GM23338 (cell line): ENCODE measurements around the gene CPHXL. TPM values are rescaled to one million over a fixed set of nuclear protein-coding genes. Genes with fewer than 3 reads are reported as not detected.

Source experiments
- ATAC-seq: fragments of 200-7000 bp; cut with Tn5 transposase; 3 replicates; pipeline ENCODE4 v1.9.1; 2020
- DNase-seq: peaks from one replicate; pipeline ENCODE4 v3.0.0-alpha.2; 2015; ENCODE audit warnings: low spot score
- H2AFZ ChIP-seq: fragments of 200-600 bp; sonication (generic); 2 replicates; pipeline ENCODE4 v1.8.0; 2016; ENCODE audit warnings: antibody characterized with exemption, mild to moderate bottlenecking, moderate library complexity
- H3F3A ChIP-seq: fragments of 200-600 bp; sonication (generic); replicated peaks from 2 replicates; pipeline ENCODE4 v1.8.0; 2017; ENCODE audit warnings: antibody characterized with exemption, mixed run types, low read depth
- H3K27ac ChIP-seq: fragments of 200-600 bp; sonication (generic); 2 replicates; pipeline ENCODE4 v1.6.1; 2016; ENCODE audit warnings: low read depth
- H3K27me3 ChIP-seq: fragments of 200-600 bp; sonication (generic); 2 replicates; pipeline ENCODE4 v1.8.0; 2016; ENCODE audit warnings: mild to moderate bottlenecking, mixed run types, moderate library complexity; ENCODE audit not compliant: insufficient read depth
- H3K36me3 ChIP-seq: fragments of 200-600 bp; sonication (generic); 2 replicates; pipeline ENCODE4 v1.8.0; 2016; ENCODE audit warnings: mild to moderate bottlenecking; ENCODE audit not compliant: insufficient read depth
- H3K4me1 ChIP-seq: fragments of 200-600 bp; sonication (generic); 2 replicates; pipeline ENCODE4 v1.8.0; 2016; ENCODE audit warnings: mild to moderate bottlenecking, moderate library complexity; ENCODE audit not compliant: insufficient read depth
- H3K4me2 ChIP-seq: fragments of 200-600 bp; sonication (generic); 2 replicates; pipeline ENCODE4 v1.7.1; 2017; ENCODE audit warnings: mixed run types
- H3K4me3 ChIP-seq: fragments of 200-600 bp; sonication (generic); 2 replicates; pipeline ENCODE4 v1.6.1; 2016; ENCODE audit warnings: mixed run types
- H3K79me2 ChIP-seq: fragments of 200-600 bp; sonication (generic); replicated peaks from 2 replicates; pipeline ENCODE4 v1.8.0; 2017; ENCODE audit warnings: mild to moderate bottlenecking; ENCODE audit not compliant: insufficient read depth
- H3K9me2 ChIP-seq: fragments of 200-600 bp; sonication (generic); 2 replicates; pipeline ENCODE4 v1.8.0; 2017; ENCODE audit not compliant: insufficient read depth
- H4K20me1 ChIP-seq: fragments of 200-600 bp; sonication (generic); replicated peaks from 2 replicates; pipeline ENCODE4 v1.8.0; 2017; ENCODE audit warnings: mild to moderate bottlenecking; ENCODE audit not compliant: insufficient read depth
- H3K27ac Mint-ChIP-seq: 2 replicates; pipeline ENCODE4 v1.8.0; 2020; ENCODE audit warnings: inconsistent platforms, mild to moderate bottlenecking, moderate library complexity, mixed read lengths
- H3K27me3 Mint-ChIP-seq: 3 replicates; pipeline ENCODE4 v1.8.0; 2022; ENCODE audit warnings: low read depth, mild to moderate bottlenecking, moderate library complexity, mixed read lengths, inconsistent platforms; ENCODE audit not compliant: insufficient read depth, poor library complexity
- H3K36me3 Mint-ChIP-seq: 3 replicates; pipeline ENCODE4 v1.8.0; 2021; ENCODE audit warnings: low read depth, mild to moderate bottlenecking, inconsistent platforms, moderate library complexity, mixed read lengths
- H3K4me1 Mint-ChIP-seq: 3 replicates; pipeline ENCODE4 v1.8.0; 2020; ENCODE audit warnings: mild to moderate bottlenecking, inconsistent platforms, mixed read lengths
- H3K4me3 Mint-ChIP-seq: 3 replicates; pipeline ENCODE4 v1.8.0; 2021; ENCODE audit warnings: moderate library complexity, mild to moderate bottlenecking, inconsistent platforms, mixed read lengths
- H3K9me3 Mint-ChIP-seq: 3 replicates; pipeline ENCODE4 v1.8.0; 2020; ENCODE audit warnings: moderate library complexity, mild to moderate bottlenecking, inconsistent platforms, mixed read lengths
- CREB1 ChIP-seq: fragments of 250-450 bp; sonication (Bioruptor Pico); IDR thresholded peaks from 2 replicates; pipeline ENCODE4 v1.5.0; 2020; ENCODE audit warnings: low read depth, mild to moderate bottlenecking, moderate library complexity
- ETS1 ChIP-seq: IDR thresholded peaks from 2 replicates; pipeline ENCODE4 v1.6.1; 2016; ENCODE audit warnings: antibody characterized with exemption
- EZH2 ChIP-seq: fragments of 200-600 bp; sonication (generic); IDR thresholded peaks from one replicate; pipeline ENCODE4 v1.8.0; 2017; ENCODE audit warnings: antibody characterized with exemption, mild to moderate bottlenecking, low read depth; ENCODE audit not compliant: unreplicated experiment
- EZH2phosphoT487 ChIP-seq: fragments of 200-600 bp; sonication (generic); IDR thresholded peaks from one replicate; pipeline ENCODE4 v1.8.1; 2018; ENCODE audit warnings: antibody characterized with exemption; ENCODE audit not compliant: unreplicated experiment
- STAT1 ChIP-seq: IDR thresholded peaks from one replicate; pipeline ENCODE4 v1.6.1; 2016; ENCODE audit warnings: antibody characterized with exemption; ENCODE audit not compliant: unreplicated experiment
- ZNF331 ChIP-seq: fragments of 250-450 bp; sonication (Bioruptor Pico); IDR thresholded peaks from 2 replicates; pipeline ENCODE4 v1.5.0; 2020; ENCODE audit warnings: low read depth, mild to moderate bottlenecking, moderate library complexity
- polyA plus RNA-seq: library from polyadenylated mRNA; unstranded; fragments of >200 nt; fragmentation: Nextera tagmentation; extraction: Ambion mirVana; gene quantifications from 2 replicates; pipeline ENCODE4 v1.2.1, GENCODE V29; 2016
- total RNA-seq: library from RNA; depleted of rRNA; stranded (reverse); fragments of >200 nt; shearing (Covaris generic); gene quantifications from 2 replicates; pipeline ENCODE4 v1.2.3, GENCODE V29; 2014
- TF ChIP-seq, protein P1 (sequence below): fragments of 250-450 bp; sonication (Bioruptor Pico); IDR thresholded peaks from 2 replicates; pipeline ENCODE4 v1.5.0; 2020; ENCODE audit warnings: mild to moderate bottlenecking, moderate library complexity
- TF ChIP-seq, protein P2 (sequence below), 2 experiments: fragments of 200-600 bp in 1 of 2; sonication (generic) in 1 of 2; conservative IDR thresholded peaks; 2 replicates each; pipeline versions ENCODE4 v1.5.1 to v1.6.1; 2016 to 2017; ENCODE audit warnings: antibody characterized with exemption in 2 of 2, low read depth in 2 of 2, mild to moderate bottlenecking in 2 of 2, moderate library complexity in 1 of 2
- TF ChIP-seq, protein P3 (sequence below): IDR thresholded peaks from one replicate; pipeline ENCODE4 v1.6.1; 2018; ENCODE audit warnings: antibody characterized with exemption; ENCODE audit not compliant: unreplicated experiment

CPHXL gene
- total and polyA plus RNA-seq, 2 experiments from 2014 or later = not detected

- Histone ChIP-seq H4K20me1 (no peaks in the 10 kb centered on the region), H3K4me1 (no peaks in the 10 kb centered on the region), H3K36me3 (no peaks in the 10 kb centered on the region), H3K27me3 (no peaks in the 10 kb centered on the region), H3K4me3 (no peak overlapping the region), H3K9me2 (0 out of 2 replicates have a peak, but pooled peaks cover 3% of the 10 kb centered on the region), H3F3A (no peaks in the 10 kb centered on the region), H3K27ac (no peak overlapping the region), H2AFZ (peak overlapping the region; percentile 40; the same call in 1 of the 2 replicates), H3K79me2 (no peaks in the 10 kb centered on the region), H3K4me2 (no peak overlapping the region)
- no peak for DNase-seq
- Mint-ChIP-seq H3K4me3 (no peak overlapping the region), H3K27me3 (peaks cover 8% of the 10 kb centered on the region), H3K36me3 (peaks cover 23% of the 10 kb centered on the region), H3K27ac (no peak overlapping the region), H3K4me1 (no peaks in the 10 kb centered on the region), H3K9me3 (peaks cover 65% of the 10 kb centered on the region)
- no peak for ATAC-seq
- TF ChIP-seq STAT1 (no peak), EZH2phosphoT487 (no peak)
Observed at GRCh38 chr16:75679366-75679765, 46.9 kb downstream of the CPHXL start.

DNA sequence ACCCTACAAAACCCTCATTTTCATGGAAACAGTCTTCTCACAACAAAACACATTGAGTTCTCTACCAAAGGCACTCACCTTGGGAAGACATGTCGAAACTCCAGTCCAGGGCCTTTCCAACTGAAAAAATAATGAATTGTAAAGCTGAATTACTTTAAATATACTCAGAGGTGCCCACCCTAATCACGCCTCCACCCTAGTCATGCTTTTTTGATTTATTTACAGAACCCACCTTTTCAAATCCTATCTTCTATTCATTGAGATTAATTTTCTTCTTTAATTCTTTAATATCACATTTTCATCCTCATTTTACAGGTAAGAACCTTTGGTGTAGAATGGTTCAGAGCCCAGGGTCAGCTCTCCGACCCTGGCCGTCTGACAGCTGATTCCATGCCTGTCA is 49.4 kb downstream of the CPHXL start, which contains the start of gene CPHXL2:
TSS of gene CPHXL2 (minus strand) at position 101 of the 400 bp plus-strand sequence. CDS start at position 91, 10 bp downstream.
- peaks cover 3% of the 10 kb centered on the region; the same call in 2 of the 3 replicates for H3K36me3 Mint-ChIP-seq
- Histone ChIP-seq H4K20me1 (no peaks in the 10 kb centered on the region), H3K4me1 (no peaks in the 10 kb centered on the region), H3K79me2 (no peaks in the 10 kb centered on the region), H3K4me2 (no peak within 1 kb of the TSS), H3F3A (no peaks in the 10 kb centered on the region), H3K36me3 (no peaks in the 10 kb centered on the region), H3K27ac (no peak within 1 kb of the TSS), H3K4me3 (no peak within 1 kb of the TSS), H2AFZ (no peak within 1 kb of the TSS), H3K27me3 (no peaks in the 10 kb centered on the region), H3K9me2 (0 out of 2 replicates have a peak, but pooled peaks cover under 1% of the 10 kb centered on the region)
- ATAC-seq (no peak), DNase-seq (no peak)
- H3K9me3 Mint-ChIP-seq = peaks cover 58% of the 10 kb centered on the region
- H3K27me3 Mint-ChIP-seq = peaks cover 8% of the 10 kb centered on the region
- no peak within 1 kb of the TSS for H3K4me3 Mint-ChIP-seq
- H3K4me1 Mint-ChIP-seq = no peaks in the 10 kb centered on the region
- no peak within 1 kb of the TSS for H3K27ac Mint-ChIP-seq
- TF ChIP-seq, protein P1, sequence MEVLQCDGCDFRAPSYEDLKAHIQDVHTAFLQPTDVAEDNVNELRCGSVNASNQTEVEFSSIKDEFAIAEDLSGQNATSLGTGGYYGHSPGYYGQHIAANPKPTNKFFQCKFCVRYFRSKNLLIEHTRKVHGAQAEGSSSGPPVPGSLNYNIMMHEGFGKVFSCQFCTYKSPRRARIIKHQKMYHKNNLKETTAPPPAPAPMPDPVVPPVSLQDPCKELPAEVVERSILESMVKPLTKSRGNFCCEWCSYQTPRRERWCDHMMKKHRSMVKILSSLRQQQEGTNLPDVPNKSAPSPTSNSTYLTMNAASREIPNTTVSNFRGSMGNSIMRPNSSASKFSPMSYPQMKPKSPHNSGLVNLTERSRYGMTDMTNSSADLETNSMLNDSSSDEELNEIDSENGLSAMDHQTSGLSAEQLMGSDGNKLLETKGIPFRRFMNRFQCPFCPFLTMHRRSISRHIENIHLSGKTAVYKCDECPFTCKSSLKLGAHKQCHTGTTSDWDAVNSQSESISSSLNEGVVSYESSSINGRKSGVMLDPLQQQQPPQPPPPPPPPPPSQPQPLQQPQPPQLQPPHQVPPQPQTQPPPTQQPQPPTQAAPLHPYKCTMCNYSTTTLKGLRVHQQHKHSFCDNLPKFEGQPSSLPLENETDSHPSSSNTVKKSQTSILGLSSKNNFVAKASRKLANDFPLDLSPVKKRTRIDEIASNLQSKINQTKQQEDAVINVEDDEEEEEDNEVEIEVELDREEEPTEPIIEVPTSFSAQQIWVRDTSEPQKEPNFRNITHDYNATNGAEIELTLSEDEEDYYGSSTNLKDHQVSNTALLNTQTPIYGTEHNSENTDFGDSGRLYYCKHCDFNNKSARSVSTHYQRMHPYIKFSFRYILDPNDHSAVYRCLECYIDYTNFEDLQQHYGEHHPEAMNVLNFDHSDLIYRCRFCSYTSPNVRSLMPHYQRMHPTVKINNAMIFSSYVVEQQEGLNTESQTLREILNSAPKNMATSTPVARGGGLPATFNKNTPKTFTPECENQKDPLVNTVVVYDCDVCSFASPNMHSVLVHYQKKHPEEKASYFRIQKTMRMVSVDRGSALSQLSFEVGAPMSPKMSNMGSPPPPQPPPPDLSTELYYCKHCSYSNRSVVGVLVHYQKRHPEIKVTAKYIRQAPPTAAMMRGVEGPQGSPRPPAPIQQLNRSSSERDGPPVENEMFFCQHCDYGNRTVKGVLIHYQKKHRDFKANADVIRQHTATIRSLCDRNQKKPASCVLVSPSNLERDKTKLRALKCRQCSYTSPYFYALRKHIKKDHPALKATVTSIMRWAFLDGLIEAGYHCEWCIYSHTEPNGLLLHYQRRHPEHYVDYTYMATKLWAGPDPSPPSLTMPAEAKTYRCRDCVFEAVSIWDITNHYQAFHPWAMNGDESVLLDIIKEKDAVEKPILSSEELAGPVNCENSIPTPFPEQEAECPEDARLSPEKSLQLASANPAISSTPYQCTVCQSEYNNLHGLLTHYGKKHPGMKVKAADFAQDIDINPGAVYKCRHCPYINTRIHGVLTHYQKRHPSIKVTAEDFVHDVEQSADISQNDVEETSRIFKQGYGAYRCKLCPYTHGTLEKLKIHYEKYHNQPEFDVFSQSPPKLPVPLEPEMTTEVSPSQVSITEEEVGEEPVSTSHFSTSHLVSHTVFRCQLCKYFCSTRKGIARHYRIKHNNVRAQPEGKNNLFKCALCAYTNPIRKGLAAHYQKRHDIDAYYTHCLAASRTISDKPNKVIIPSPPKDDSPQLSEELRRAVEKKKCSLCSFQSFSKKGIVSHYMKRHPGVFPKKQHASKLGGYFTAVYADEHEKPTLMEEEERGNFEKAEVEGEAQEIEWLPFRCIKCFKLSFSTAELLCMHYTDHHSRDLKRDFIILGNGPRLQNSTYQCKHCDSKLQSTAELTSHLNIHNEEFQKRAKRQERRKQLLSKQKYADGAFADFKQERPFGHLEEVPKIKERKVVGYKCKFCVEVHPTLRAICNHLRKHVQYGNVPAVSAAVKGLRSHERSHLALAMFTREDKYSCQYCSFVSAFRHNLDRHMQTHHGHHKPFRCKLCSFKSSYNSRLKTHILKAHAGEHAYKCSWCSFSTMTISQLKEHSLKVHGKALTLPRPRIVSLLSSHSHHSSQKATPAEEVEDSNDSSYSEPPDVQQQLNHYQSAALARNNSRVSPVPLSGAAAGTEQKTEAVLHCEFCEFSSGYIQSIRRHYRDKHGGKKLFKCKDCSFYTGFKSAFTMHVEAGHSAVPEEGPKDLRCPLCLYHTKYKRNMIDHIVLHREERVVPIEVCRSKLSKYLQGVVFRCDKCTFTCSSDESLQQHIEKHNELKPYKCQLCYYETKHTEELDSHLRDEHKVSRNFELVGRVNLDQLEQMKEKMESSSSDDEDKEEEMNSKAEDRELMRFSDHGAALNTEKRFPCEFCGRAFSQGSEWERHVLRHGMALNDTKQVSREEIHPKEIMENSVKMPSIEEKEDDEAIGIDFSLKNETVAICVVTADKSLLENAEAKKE = no peak
- TF ChIP-seq, protein P2, sequence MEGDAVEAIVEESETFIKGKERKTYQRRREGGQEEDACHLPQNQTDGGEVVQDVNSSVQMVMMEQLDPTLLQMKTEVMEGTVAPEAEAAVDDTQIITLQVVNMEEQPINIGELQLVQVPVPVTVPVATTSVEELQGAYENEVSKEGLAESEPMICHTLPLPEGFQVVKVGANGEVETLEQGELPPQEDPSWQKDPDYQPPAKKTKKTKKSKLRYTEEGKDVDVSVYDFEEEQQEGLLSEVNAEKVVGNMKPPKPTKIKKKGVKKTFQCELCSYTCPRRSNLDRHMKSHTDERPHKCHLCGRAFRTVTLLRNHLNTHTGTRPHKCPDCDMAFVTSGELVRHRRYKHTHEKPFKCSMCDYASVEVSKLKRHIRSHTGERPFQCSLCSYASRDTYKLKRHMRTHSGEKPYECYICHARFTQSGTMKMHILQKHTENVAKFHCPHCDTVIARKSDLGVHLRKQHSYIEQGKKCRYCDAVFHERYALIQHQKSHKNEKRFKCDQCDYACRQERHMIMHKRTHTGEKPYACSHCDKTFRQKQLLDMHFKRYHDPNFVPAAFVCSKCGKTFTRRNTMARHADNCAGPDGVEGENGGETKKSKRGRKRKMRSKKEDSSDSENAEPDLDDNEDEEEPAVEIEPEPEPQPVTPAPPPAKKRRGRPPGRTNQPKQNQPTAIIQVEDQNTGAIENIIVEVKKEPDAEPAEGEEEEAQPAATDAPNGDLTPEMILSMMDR (conservative IDR thresholded peaks at IDR 0.05; ENCODE audit: low read depth in 2 of 2) = no peak
- TF ChIP-seq ZNF331 (CRISPR knock-in tag) (no peak), STAT1 (no peak), CREB1 (CRISPR knock-in tag) (no peak), ETS1 (no peak), EZH2phosphoT487 (no peak), EZH2 (no peak)
- TF ChIP-seq, protein P3, sequence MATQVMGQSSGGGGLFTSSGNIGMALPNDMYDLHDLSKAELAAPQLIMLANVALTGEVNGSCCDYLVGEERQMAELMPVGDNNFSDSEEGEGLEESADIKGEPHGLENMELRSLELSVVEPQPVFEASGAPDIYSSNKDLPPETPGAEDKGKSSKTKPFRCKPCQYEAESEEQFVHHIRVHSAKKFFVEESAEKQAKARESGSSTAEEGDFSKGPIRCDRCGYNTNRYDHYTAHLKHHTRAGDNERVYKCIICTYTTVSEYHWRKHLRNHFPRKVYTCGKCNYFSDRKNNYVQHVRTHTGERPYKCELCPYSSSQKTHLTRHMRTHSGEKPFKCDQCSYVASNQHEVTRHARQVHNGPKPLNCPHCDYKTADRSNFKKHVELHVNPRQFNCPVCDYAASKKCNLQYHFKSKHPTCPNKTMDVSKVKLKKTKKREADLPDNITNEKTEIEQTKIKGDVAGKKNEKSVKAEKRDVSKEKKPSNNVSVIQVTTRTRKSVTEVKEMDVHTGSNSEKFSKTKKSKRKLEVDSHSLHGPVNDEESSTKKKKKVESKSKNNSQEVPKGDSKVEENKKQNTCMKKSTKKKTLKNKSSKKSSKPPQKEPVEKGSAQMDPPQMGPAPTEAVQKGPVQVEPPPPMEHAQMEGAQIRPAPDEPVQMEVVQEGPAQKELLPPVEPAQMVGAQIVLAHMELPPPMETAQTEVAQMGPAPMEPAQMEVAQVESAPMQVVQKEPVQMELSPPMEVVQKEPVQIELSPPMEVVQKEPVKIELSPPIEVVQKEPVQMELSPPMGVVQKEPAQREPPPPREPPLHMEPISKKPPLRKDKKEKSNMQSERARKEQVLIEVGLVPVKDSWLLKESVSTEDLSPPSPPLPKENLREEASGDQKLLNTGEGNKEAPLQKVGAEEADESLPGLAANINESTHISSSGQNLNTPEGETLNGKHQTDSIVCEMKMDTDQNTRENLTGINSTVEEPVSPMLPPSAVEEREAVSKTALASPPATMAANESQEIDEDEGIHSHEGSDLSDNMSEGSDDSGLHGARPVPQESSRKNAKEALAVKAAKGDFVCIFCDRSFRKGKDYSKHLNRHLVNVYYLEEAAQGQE = no peak
